ENCODE measurements around the gene LRMDA. TPM values are rescaled to one million over a fixed set of nuclear protein-coding genes. Genes with fewer than 3 reads are reported as not detected.

Gene LRMDA
- total RNA-seq, 1 experiment from 2014 or later: not detected

DNA sequence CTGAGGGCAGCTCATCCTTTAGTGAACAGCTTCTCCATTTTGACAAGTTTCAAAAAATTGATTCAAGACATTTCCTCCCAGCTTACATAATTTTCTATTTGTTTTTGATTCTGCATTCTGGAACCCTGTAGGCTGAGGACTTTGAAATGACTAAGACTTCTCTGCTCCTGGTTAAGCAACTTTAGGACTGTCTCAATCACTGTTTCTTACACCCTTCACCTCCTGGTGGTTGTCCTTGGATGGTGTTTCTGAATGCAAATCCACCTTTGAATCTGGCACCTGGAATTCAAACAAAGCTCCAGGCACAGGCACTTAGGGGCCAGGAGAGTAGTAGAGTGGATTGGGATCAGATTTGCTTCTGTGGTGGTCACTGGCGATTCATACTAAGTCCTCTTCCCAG lies 595.5 kb downstream of the LRMDA start:
- ChIA-PET CTCF (no interaction called here), POLR2A (ENCODE audit: low non-redundant PET) (interaction anchor here (0.7 kb wide), 1 partner anchor 138 kb away, joined by 4 read pairs; no protein-coding TSS in a partner anchor)
- Histone ChIP-seq H3K9me3 (ENCODE audit: low read depth, low read length, poor library complexity, severe bottlenecking) (no peaks in the 10 kb centered on the region), H3K27me3 (replicated peaks; ENCODE audit: insufficient read depth, low read depth, low read length, poor library complexity) (no peaks in the 10 kb centered on the region), H3K27ac (ENCODE audit: low read depth, low read length, poor library complexity, severe bottlenecking) (no peak overlapping the region), H3K4me1 (ENCODE audit: insufficient read depth, low read length, poor library complexity, severe bottlenecking) (no peaks in the 10 kb centered on the region), H3K36me3 (ENCODE audit: insufficient read depth, low read length, poor library complexity, severe bottlenecking) (no peaks in the 10 kb centered on the region), H3K4me3 (ENCODE audit: low read depth, low read length, poor library complexity, severe bottlenecking) (no peak overlapping the region)
- DNase-seq (ENCODE audit: low spot score): no peak
- no TSS peak for BruUV-seq (replicated peaks)
- TF ChIP-seq, protein P1, sequence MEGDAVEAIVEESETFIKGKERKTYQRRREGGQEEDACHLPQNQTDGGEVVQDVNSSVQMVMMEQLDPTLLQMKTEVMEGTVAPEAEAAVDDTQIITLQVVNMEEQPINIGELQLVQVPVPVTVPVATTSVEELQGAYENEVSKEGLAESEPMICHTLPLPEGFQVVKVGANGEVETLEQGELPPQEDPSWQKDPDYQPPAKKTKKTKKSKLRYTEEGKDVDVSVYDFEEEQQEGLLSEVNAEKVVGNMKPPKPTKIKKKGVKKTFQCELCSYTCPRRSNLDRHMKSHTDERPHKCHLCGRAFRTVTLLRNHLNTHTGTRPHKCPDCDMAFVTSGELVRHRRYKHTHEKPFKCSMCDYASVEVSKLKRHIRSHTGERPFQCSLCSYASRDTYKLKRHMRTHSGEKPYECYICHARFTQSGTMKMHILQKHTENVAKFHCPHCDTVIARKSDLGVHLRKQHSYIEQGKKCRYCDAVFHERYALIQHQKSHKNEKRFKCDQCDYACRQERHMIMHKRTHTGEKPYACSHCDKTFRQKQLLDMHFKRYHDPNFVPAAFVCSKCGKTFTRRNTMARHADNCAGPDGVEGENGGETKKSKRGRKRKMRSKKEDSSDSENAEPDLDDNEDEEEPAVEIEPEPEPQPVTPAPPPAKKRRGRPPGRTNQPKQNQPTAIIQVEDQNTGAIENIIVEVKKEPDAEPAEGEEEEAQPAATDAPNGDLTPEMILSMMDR (conservative IDR thresholded peaks at IDR 0.05; ENCODE audit: low read depth, low read length): no peak
- TF ChIP-seq EZH2 (IDR thresholded peaks at IDR 0.05; ENCODE audit: borderline replicate concordance, low read depth, low read length, poor library complexity, severe bottlenecking): no peak
- intact Hi-C loops (cut with micrococcal nuclease; ENCODE audit: unreplicated experiment): no loop called here

GRCh38 chr10:76029782-76030181 lies 598.4 kb downstream of the LRMDA start:
- BruUV-seq (replicated peaks): no TSS peak
- intact Hi-C loops (cut with micrococcal nuclease; ENCODE audit: unreplicated experiment): loop anchor here (10.0 kb wide), 2 partner anchors 975 to 1085 kb away; no protein-coding TSS in a partner anchor
- H3K36me3 ChIP-seq (ENCODE audit: insufficient read depth, low read length, poor library complexity, severe bottlenecking): no peaks in the 10 kb centered on the region
- H3K27me3 ChIP-seq (replicated peaks; ENCODE audit: insufficient read depth, low read depth, low read length, poor library complexity): peaks cover 1% of the 10 kb centered on the region
- no peak overlapping the region for H3K4me3 ChIP-seq (ENCODE audit: low read depth, low read length, poor library complexity, severe bottlenecking)
- ChIA-PET CTCF (no interaction called here), POLR2A (ENCODE audit: low non-redundant PET) (no interaction called here)
- no peak for TF ChIP-seq EZH2 (IDR thresholded peaks at IDR 0.05; ENCODE audit: borderline replicate concordance, low read depth, low read length, poor library complexity, severe bottlenecking)
- TF ChIP-seq, protein P1 (conservative IDR thresholded peaks at IDR 0.05; ENCODE audit: low read depth, low read length): no peak
- no peaks in the 10 kb centered on the region for H3K9me3 ChIP-seq (ENCODE audit: low read depth, low read length, poor library complexity, severe bottlenecking)
- no peak overlapping the region for H3K27ac ChIP-seq (ENCODE audit: low read depth, low read length, poor library complexity, severe bottlenecking)
- no peak for DNase-seq (ENCODE audit: low spot score)
- H3K4me1 ChIP-seq (ENCODE audit: insufficient read depth, low read length, poor library complexity, severe bottlenecking): no peaks in the 10 kb centered on the region

DNA sequence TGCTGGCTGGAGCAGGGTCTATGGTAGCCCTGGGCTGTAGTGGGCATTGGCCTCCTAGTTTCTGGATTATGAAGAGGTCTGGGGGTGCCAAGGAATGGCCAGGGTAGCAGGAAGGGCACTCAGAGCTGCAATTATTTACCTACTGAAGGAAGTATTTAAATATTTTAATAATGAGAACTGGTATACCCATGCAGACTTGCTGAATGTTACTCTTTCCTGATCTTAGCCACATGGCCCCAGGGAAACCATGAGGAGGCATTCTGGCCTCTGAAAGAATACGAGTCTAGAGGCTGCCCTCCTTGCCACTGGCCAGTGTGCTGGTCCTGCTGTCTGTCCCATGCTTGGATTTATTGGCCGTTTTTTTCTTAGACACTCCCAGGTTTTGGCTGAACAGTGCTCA lies 599.7 kb downstream of the LRMDA start:
- DNase-seq (ENCODE audit: low spot score): no peak

More for the DNA sequence above, 599.7 kb downstream of the LRMDA start:
- Histone ChIP-seq H3K4me3 (ENCODE audit: low read depth, low read length, poor library complexity, severe bottlenecking) (no peak overlapping the region), H3K27me3 (replicated peaks; ENCODE audit: insufficient read depth, low read depth, low read length, poor library complexity) (peaks cover 7% of the 10 kb centered on the region), H3K4me1 (ENCODE audit: insufficient read depth, low read length, poor library complexity, severe bottlenecking) (no peaks in the 10 kb centered on the region), H3K36me3 (ENCODE audit: insufficient read depth, low read length, poor library complexity, severe bottlenecking) (no peaks in the 10 kb centered on the region), H3K9me3 (ENCODE audit: low read depth, low read length, poor library complexity, severe bottlenecking) (no peaks in the 10 kb centered on the region), H3K27ac (ENCODE audit: low read depth, low read length, poor library complexity, severe bottlenecking) (no peak overlapping the region)
- ChIA-PET CTCF (no interaction called here), POLR2A (ENCODE audit: low non-redundant PET) (no interaction called here)
- no TSS peak for BruUV-seq (replicated peaks)
- intact Hi-C loops (cut with micrococcal nuclease; ENCODE audit: unreplicated experiment): loop anchor here (10.0 kb wide), 2 partner anchors 974 to 1084 kb away; no protein-coding TSS in a partner anchor
- TF ChIP-seq, protein P1 (conservative IDR thresholded peaks at IDR 0.05; ENCODE audit: low read depth, low read length): no peak
- TF ChIP-seq EZH2 (IDR thresholded peaks at IDR 0.05; ENCODE audit: borderline replicate concordance, low read depth, low read length, poor library complexity, severe bottlenecking): no peak
